HG02588 (cell line): ENCODE results near the gene COLGALT1.
A peak's percentile ranks its signal among the peaks of the same experiment; 100 is the strongest.
"Not testable (repeated sequence)": the region's sequence is repeated elsewhere in the genome, so short reads cannot be mapped to it uniquely, and the experiment has no call there.

ENCODE experiments used
- ATAC-seq: cut with Tn5 transposase; IDR thresholded peaks from one replicate; pipeline ENCODE4 v1.9.1; 2021; ENCODE audit warnings: mild to moderate bottlenecking, moderate library complexity; ENCODE audit not compliant: unreplicated experiment

Gene COLGALT1

GRCh38 chr19:17555480-17555928 is at the start of gene COLGALT1:
COLGALT1 (plus strand) TSS chr19:17555649; CDS start chr19:17555714, 65 bp downstream.
- peak; percentile 85 for ATAC-seq

GRCh38 chr19:17506745-17507144 is 48.7 kb upstream of the COLGALT1 start:
- ATAC-seq = no peak

GRCh38 chr19:17508558-17508933 is 46.9 kb upstream of the COLGALT1 start:
- not testable (repeated sequence) for ATAC-seq

GRCh38 chr19:17510220-17510993 is 45.0 kb upstream of the COLGALT1 start:
- ATAC-seq = no peak

GRCh38 chr19:17511724-17512573 is 43.5 kb upstream of the COLGALT1 start:
- ATAC-seq = peak; percentile 54

- peak; percentile 1 for ATAC-seq
Measured at GRCh38 chr19:17512574-17512939, 42.9 kb upstream of the COLGALT1 start.

- ATAC-seq = no peak
Measured at GRCh38 chr19:17515408-17516149, 39.9 kb upstream of the COLGALT1 start.

- no peak for ATAC-seq
Measured at GRCh38 chr19:17517898-17518297, 37.6 kb upstream of the COLGALT1 start.

GRCh38 chr19:17518654-17519053 is 36.8 kb upstream of the COLGALT1 start:
- ATAC-seq = not testable (repeated sequence)

- no peak for ATAC-seq
Measured at GRCh38 chr19:17519967-17520366, 35.5 kb upstream of the COLGALT1 start.

- no peak for ATAC-seq
Measured at GRCh38 chr19:17520865-17521264, 34.6 kb upstream of the COLGALT1 start.

- ATAC-seq = peak; percentile 75
Measured at GRCh38 chr19:17522988-17523872, 32.2 kb upstream of the COLGALT1 start.

GRCh38 chr19:17524651-17525050 is 30.8 kb upstream of the COLGALT1 start:
- no peak for ATAC-seq

GRCh38 chr19:17525141-17525540 is 30.3 kb upstream of the COLGALT1 start:
- ATAC-seq = no peak

GRCh38 chr19:17526922-17527321 is 28.5 kb upstream of the COLGALT1 start:
- ATAC-seq = no peak

GRCh38 chr19:17527326-17527725 is 28.1 kb upstream of the COLGALT1 start:
- ATAC-seq = no peak

- ATAC-seq = no peak
Measured at GRCh38 chr19:17528610-17529009, 26.8 kb upstream of the COLGALT1 start.

- ATAC-seq = no peak
Measured at GRCh38 chr19:17529239-17530158, 25.9 kb upstream of the COLGALT1 start.

- no peak for ATAC-seq
Measured at GRCh38 chr19:17530586-17530985, 24.9 kb upstream of the COLGALT1 start.
